ENCODE results near the gene RPS10.

DNA sequence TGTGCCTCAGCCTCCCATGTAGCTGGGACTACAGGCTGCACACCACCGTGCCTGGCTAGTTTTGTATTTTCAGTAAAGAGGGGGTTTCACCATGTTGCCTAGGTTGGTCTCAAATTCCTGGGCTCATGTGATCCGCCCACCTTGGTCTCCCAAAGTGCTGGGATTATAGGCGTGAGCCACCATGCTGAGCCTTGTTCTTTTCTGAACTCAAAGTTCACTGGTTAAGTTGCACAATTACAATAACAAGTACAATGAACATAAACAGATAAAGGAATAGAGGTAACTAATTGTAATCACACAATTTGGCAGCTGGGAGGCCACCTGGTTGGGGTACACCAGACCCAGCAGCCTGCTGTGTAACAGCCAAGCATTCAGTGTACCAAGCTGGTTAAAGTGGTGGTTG is 40.1 kb downstream of the RPS10 start:
- no peak for TF ChIP-seq RAD21 (conservative IDR thresholded peaks at IDR 0.05)
- no peak for TF ChIP-seq POLR2AphosphoS5 (IDR thresholded peaks at IDR 0.05)
- TF ChIP-seq, protein P1, sequence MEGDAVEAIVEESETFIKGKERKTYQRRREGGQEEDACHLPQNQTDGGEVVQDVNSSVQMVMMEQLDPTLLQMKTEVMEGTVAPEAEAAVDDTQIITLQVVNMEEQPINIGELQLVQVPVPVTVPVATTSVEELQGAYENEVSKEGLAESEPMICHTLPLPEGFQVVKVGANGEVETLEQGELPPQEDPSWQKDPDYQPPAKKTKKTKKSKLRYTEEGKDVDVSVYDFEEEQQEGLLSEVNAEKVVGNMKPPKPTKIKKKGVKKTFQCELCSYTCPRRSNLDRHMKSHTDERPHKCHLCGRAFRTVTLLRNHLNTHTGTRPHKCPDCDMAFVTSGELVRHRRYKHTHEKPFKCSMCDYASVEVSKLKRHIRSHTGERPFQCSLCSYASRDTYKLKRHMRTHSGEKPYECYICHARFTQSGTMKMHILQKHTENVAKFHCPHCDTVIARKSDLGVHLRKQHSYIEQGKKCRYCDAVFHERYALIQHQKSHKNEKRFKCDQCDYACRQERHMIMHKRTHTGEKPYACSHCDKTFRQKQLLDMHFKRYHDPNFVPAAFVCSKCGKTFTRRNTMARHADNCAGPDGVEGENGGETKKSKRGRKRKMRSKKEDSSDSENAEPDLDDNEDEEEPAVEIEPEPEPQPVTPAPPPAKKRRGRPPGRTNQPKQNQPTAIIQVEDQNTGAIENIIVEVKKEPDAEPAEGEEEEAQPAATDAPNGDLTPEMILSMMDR (IDR thresholded peaks at IDR 0.05; ENCODE audit: poor library complexity, severe bottlenecking), result no peak

Data from neural cell (in vitro differentiated cells).